ENCODE data around the gene BRAF.
"Not testable (repeated sequence)": the region's sequence is repeated elsewhere in the genome, so short reads cannot be mapped to it uniquely, and the experiment has no call there.

Gene BRAF

DNA sequence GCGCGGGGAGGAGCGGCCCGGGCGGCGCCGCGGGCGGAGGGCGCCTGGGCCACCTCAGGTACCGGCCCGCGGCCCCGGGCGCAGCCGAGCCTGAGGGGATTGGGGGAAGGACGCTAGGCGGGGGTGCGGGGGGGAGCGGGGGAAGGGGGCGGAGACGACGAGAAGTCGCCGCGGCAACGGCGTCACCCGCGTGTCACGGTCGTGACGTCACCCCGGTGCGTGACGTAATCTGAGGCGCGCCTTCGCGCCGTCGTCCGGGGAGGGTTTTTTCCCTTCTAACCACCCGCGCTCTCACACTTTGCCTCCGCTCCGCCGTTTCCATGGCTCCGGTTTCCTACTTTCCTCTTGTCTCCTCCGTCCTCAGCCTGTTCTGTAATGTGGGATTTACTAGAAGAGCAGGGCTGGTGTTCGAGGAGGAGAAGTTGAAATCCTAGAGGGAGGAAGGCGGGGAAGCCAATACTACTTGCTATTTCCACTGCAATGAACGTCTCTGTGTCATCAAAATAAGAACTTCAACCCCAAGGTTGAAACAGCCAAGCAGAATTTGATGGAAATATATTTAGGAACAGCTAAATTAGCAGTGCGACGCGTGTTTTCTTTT, at the start of gene BRAF:
Gene BRAF, minus strand, starts transcription at position 109 of the 601 bp plus-strand sequence. CDS start 226 bp downstream, outside the sequence.
- peak; percentile 83 to 86 for DNase-seq (ENCODE audit: low read depth in 2 of 2)

DNA sequence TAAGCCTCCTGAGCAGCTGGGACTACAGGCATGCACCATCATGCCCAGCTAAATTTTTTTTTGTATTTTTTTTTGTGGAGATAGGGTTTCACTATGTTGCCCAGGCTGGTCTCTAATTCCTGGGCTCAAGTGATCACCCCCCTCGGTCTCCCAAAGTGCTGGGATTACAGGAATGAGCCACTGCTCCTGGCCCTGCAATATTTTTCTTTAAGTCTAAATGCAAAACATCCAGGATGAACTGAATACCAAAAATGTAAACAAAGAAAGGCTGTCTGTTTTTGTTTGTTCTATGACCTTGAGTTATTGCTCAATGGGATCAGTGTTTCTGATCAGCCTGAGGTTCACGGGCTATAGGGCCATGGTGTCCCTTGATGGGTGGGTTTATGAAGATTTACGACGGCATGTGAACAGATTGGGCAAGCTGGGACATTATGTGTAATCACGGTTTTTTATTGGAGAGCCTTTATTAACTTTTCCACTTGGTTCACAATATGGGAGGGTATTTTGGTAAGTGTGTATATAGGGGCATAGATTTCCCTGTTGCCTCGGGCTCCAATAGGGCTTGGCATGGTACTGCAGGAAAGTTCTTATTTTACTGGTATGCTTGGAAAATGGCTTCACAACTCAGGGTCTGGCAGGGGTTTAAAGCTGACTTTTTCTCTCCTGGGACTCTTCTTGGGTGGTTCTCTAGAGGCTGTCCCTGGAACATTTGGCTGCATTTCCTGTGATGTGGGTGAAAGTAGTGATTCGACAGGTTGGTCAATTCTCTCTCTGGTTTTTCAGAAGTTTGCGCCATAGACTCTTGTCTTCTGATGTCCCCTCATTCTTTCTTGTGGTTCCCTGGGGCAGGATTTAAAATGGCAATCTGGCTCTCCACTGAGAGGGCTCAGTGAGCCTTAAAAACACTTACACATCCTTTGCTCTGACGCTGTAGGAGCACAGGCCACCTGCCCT, 48.4 kb upstream of the BRAF start:
- no peak for DNase-seq (ENCODE audit: low read depth in 2 of 2)

DNA sequence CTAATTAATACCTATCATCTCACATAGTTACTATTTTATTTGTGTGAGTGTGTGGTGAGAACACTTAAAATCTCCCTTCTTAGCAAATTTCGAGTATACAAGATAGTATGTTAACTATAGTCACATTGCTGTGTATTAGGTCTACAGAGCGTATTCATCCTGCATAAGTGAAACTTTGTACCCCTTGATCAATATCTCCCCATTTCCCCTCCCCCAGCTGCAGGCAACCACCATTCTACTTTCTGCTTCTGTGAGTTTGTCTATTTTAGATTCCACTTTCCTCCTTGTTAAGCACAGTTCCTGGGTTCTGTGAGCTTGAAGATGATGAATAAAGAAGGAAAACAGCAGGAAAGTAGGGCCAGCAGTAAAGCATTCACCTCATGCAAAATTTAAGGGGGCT, 47.6 kb upstream of the BRAF start:
- no peak for DNase-seq (ENCODE audit: low read depth in 2 of 2)

DNA sequence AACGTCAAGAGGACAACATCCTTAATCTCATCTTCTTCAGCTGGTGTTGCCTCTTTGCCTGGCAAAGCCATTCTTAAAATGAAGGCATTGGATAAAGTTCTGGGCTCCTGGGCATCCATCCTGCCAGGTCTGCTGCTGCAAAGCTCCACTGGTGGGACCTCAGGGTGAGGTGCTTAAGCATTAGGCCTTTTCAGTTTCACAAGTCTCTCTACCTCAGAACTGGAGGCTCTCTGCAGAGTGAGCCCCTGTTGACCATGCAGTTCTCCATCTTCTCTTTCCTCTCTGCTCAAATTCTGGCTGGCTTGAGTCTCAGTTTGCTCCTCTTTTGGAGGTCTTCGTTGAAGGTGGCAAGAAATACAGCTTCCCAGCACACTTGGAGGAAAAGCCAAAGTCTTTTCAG, 42.7 kb upstream of the BRAF start:
- DNase-seq (ENCODE audit: low read depth in 2 of 2): no peak

DNA sequence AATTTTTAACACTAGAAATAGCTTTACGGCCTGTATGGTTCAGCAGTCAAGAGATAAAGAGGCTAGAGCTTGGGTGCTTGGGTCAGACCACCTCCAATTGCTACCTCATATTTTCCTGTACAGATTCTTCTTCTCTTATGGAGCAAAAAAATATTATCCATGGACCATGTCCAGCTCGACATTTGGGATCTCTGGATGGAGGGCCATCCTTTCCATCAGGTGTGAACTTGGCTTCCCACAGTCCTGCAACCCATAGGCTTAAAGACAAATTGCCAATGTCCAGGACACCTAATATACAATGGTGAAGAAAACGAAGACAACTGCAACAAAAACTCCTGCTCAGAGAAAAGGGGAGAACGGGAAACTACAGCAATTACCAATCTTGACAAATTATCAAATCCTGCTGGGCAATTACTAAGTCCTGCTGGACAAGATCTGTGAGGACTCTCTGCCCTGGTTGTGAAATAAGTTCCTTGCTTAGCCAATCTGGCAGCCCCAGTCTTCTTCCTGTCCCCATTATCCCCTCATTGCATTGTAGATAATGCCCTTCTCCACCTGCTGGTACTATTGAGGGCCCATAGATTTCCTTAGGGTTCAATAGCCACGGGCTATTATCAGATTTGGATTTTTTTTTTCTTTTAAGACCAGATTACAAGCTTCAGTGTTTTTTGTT, 42.0 kb upstream of the BRAF start:
- no peak for DNase-seq (ENCODE audit: low read depth in 2 of 2)

DNA sequence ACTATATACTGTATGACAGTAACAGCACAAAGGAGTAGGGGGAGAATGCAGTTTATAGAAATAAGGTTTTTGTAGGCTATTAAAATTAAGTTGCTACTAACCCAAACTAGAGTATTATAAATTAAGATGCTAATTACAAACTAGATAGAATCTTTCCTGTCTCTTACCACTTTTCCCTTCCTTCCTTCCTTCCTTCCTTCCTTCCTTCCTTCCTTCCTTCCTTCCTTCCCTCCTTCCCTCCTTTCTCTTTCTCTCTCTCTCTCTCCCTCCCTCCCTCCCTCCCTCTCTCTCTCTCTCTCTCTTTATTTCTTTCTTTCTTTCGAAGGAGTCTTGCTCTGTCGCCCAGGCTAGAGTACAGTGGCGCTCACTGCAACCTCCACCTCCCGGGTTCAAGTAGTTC, 36.4 kb upstream of the BRAF start:
- DNase-seq (ENCODE audit: low read depth in 2 of 2): no peak

DNA sequence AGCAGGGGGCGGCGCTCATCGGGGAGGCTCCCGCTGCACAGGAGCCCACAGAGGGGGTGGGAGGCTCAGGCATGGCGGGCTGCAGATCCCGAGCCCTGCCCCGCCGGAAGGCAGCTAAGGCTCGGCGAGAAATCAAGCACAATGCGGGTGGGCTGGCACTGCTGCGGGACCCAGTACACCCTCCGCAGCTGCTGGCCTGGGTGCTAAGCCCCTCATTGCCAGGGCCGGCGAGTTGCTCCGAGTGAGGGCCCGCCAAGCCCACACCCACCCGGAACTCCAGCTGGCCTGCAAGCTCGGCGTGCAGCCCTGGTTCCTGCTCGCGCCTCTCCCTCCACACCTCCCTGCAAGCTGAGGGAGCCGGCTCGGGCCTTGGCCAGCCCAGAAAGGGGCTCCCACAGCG, 32.3 kb upstream of the BRAF start:
- not testable (repeated sequence) for DNase-seq (ENCODE audit: low read depth in 2 of 2)

DNA sequence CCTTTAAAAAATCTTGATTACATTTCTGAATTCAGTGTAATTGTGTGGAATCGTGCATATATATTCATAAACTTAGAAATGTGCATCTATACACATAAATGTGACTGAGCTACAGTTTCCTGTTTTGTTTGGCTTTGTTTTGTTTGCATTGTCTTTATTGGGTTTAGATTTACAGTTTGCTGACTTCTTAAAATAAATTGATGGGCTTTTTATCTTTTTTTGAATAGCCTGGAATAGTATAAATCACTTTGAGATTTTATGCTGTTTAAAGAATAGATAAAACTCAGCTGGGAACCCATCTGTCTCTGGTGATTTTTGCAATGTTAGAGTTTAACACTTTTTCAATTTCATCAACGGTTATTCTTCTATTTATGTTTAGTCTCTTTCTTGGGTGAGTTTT, 21.2 kb upstream of the BRAF start:
- no peak for DNase-seq (ENCODE audit: low read depth in 2 of 2)

DNA sequence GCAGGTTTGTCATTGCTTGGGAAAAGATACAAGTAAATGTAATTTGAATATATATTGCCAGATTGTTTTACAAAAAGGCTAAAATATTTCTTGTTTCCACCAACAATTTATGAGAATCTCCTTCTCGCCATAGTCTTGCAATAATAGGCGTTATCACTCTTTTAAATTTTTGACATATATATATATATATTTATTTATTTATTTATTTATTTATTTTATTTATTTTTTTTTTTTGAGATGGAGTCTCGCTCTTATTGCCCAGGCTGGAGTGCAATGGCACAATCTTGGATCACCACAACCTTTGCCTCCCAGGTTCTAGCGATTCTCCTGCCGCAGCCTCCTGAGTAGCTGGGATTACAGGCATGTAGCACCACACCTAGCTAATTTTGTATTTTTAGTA, 17.5 kb upstream of the BRAF start:
- DNase-seq (ENCODE audit: low read depth in 2 of 2): not testable (repeated sequence)

DNA sequence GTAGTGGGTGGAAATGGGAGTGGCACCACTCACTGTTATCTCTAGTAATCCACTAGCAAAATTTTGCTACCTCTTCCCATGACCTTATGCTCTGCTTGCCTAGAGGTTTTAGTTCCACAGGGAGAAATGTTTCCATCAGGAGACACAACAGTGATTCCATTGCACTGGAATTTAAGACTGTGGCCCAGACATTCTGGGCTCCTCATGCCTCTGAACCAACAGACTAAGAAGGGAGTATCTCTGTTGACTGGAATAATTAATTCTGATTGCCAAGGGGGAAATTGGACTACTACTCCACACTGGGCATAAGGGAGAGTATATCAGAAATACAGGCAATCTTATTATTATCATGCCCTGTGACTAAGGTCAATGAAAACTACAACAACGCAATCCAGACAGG, 16.2 kb upstream of the BRAF start:
- DNase-seq (ENCODE audit: low read depth in 2 of 2): no peak

DNA sequence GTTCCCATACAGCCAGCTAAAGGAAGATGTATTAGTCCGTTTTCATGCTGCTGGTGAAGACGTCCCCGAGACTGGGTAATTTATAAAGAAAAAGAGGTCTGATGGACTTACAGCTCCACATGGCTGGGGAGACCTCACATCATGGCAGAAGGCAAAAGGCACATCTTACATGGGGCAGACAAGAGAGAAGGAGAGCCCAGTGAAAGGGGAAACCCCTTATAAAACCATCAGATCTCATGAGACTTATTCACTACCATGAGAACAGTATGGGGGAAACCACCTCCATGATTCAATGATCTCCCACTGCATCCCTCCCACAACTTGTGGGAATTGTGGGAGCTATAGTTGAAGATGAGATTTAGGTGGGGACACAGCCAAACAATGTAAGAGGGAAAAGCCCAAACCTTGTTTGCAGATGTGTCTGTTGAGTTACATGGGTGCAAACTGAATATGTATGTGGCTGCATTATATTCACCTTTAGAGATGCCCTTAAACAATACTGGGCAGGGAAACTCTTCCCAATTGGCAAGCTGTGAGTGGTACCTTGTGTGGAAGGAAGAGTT, 13.1 kb upstream of the BRAF start:
- DNase-seq (ENCODE audit: low read depth in 2 of 2): no peak

DNA sequence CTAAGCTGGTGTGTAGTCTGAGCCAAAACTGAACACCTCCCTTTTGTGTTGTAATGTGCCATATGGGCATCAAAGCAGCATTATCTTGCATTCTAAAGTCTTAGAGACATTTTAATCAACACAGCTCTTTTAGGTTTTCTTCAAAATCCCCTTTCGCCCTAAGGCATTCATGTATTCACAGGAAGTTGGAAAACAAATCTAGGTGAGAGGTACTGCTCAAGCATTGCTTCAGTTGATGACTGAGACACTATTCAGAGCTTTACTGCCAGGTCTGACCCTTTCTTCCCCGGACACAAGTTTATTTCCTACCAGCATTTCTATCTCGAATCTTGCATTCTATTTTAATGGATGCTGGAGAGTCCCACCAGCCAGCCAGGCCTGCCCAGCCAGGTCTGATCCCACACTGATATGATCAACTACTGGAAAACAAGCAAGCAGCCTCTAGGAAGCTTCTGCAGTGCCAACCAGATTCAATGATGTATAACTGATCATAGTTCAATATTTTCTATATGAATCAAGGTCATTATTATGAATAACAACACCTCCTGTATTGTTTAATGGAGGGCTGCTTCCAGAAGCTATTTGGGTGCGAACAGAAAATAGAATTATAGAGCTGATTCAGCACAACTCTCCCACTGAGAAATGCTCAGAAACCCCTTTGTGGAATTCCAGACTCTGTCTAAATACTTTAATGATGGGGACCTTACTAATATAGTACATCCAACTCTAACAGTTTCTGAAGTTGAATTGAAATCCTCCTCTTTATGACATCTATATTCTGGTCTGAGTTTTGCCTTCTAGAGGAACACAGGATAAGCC, 4.0 kb upstream of the BRAF start:
- no peak for DNase-seq (ENCODE audit: low read depth in 2 of 2)

DNA sequence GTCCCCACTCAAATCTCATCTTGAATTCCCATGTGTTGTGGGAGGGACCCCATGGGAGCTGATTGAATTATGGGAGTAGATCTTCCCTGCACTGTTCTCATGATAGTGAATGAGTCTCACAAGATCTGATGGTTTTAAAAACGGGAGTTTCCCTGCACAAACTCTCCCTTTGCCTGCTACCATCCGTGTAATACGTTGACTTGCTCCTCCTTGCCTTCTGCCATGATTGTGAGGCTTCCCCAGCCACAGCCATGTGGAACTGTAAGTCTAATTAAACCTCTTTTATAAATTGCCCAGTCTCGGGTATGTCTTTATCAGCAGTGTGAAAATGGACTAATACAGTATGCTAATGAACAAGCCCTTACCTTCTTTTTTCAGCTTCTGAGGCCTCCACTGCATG, 3.2 kb upstream of the BRAF start:
- not testable (repeated sequence) for DNase-seq (ENCODE audit: low read depth in 2 of 2)

DNA sequence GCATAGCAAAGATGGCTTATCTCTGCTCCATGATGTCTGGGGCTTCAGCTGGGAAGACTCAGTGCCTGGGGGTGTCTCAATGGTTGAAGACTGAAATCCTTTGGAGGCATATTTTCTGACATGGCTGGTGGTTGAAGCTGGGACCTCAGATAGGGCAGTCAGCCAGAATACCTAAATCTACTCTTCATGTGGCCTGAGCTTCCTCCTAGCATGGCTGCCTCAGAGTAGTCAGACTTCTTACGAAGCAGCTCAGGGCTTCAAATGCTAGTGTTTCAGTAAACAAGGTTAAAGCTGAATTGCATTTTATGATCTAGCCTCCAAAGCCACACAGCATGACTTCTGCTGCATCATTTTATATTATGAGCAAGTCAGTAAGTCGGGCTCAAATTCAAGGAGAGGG, 2.6 kb upstream of the BRAF start:
- DNase-seq (ENCODE audit: low read depth in 2 of 2): no peak

DNA sequence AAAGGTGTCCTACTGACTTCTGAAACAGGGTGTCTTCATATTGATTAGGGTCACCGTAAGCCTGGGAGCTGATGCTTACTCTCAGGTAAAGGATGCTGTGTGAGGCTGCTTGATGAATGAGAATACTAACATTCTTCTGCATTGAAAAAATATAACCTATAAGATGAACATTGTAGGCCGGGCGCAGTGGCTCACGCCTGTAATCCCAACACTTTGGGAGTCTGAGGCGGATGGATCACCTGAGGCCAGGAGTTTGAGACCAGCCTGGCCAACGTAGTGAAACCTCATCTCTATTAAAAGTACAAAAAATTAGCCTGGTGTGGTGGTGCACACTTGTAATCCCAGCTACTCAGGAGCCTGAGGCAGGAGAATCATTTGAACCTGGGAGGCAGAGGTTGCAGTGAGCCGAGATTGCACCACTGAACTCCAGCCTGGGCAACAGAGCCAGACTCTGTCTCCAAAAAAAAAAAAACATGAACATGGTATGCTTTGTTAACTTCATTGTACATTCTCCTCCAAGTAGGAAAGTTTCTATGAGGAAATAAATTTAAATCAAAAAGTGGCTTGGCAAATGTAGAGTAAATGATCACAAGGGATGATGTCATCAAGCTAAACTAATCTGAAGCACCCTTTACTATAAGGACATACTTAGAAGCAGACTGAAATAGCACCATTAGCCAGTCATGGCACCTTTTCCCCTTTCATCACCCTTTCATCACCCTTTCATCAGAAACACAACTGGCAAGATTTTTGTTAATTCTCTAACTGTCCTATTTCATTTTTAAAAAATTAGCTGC, 1.5 kb upstream of the BRAF start:
- no peak for DNase-seq (ENCODE audit: low read depth in 2 of 2)

DNA sequence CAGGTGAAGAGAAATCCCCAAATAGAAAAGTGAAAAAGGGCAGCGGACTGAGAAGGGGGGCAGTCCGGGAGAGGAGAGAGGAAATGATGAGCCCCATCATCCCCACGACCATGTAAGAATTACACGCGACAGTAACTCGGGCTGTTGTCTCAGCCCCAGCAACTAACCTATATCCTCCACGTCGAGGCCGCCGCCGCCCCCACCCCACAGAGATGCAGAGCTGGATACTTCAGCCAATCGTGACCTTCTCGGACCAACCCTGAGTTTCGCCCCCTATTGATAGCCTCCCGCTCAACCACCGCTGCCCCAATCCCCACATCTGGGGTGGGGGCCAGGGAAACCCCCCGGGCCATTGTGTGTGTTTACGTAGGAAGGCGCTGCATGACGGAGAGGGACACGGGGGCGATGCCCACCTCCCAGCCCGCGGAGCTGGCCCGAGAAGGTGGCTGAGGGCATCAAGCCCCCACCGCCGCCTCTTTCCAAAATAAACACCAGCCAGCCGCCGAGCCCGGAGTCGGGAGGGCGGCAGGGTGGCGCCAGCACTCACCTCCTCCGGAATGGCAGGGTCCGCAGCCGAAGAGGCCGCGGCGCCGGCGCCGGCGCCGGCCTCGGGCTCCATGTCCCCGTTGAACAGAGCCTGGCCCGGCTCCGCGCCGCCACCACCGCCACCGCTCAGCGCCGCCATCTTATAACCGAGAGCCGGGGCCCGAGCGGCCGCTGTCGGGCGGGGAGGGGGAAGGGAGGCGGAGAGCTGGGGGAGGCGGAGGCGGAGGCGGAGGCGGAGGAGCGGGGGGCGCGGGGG, 509 bp downstream of the BRAF start:
- DNase-seq (ENCODE audit: low read depth in 2 of 2): peak; percentile 52 to 59

DNA sequence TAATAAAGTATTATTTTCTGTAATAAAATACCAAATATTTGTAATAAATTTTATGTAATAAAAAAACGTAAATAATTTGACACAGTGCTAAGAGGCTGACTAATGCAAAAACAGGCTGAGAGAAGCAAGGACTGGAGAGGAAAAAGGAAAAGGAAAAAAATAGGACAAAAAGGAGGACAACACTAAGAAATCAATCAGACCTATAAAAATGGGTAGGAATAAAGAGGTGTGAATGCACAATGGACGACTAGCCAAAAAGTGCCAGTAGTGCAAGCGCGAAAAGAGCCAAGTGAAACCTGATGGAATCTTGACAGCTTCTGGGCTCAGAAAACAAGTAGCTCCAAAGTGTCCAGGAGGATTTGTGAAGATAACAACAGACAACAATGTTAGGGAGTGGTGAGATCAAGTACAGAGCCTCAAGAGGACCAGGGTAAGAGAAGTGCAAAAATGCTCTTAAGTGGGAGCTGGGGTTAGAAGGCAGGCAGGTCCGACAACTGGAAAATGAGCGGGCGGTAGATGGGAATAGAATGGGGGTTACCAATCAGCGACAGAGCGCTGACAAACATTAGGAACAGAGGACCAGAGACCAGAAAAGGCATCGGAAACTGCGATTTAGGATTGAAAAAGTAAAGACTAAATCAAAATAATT, 1.2 kb downstream of the BRAF start:
- DNase-seq (ENCODE audit: low read depth in 2 of 2): no peak

DNA sequence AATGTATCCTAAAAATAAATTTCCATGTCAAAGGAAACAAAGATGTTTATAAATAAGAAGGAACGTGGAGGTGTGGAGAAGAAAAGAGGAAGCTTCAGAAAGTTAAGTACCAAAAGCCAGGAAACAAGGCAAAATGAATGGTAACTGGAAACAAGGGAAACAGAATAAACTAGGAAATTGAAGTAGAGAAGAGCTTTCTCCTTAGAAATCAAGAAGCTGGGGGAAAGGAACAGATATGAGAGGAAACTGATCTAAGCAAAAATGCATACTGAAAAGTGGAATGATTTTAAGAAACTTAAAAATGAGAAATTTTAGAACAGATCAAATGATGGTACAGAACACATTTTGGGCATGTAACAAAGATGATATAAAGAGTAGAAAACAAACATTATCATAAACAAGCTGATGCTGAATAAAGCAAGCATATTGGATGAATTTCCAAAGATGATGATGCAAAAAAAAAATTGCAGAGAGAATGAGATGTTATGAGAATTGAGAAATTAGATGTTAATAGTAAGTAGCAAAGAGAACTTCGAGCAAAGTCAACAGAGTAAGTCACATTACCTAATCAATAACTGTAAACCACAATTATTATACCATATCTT, 1.9 kb downstream of the BRAF start:
- DNase-seq (ENCODE audit: low read depth in 2 of 2): no peak

DNA sequence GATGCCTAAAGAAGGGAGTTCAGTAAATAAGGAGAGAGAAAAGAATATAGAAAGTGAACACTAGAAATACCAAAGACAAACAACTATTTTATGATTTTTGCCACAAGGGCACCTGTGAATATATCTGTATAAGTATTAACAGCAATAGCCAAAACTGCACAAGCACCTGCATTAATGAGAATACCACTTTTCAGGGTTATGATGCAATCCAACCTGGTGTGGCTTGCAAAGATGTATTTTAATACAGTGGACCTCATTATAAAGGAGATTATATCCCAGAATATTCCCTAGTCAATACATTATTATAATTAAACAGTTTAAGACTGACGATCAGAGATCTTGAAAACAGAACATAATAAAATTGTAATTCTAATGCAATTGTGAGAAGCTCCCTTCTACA, 4.0 kb downstream of the BRAF start:
- DNase-seq (ENCODE audit: low read depth in 2 of 2): no peak

All from stimulated activated CD8-positive, alpha-beta memory T cell treated with anti-CD3 and anti-CD28 coated beads, Interleukin-15, amount 100 ng/mL, for 4 hours (primary cell).